ENCODE measurements around the gene ZDHHC7. TPM values are rescaled to one million over a fixed set of nuclear protein-coding genes. Genes with fewer than 3 reads are reported as not detected.
A peak's percentile ranks its signal among the peaks of the same experiment; 100 is the strongest.

The ZDHHC7 gene
- total and polyA plus RNA-seq, 9 donors: 23.9 to 54.5 (median 32.7) TPM

- Histone ChIP-seq H3K27me3 (no peaks in the 10 kb centered on the region), H3K36me3 (no peaks in the 10 kb centered on the region), H3K4me1 (ENCODE audit: insufficient read depth) (peaks cover 32% of the 10 kb centered on the region), H3K4me3 (no peak overlapping the region), H3K27ac (peak overlapping the region; percentile 67 to 71), H3K9me3 (no peaks in the 10 kb centered on the region)
- no peak for TF ChIP-seq CTCF (IDR thresholded peaks at IDR 0.05)
- TF ChIP-seq EP300 (IDR thresholded peaks at IDR 0.05): no peak
- no peak for TF ChIP-seq POLR2A (IDR thresholded peaks at IDR 0.05)
- peak in 1 of 5 donors; percentile 35 for DNase-seq
- intact Hi-C loops (cut with DNase I): no loop called here
- 43 to 53% (median 50%) methylated on average over 10 of the region's 10 CpGs for WGBS, 3 donors
Observed at GRCh38 chr16:85004587-85005205, 6.6 kb downstream of the ZDHHC7 start.

- no peak for DNase-seq
- Histone ChIP-seq H3K9me3 (no peaks in the 10 kb centered on the region), H3K27me3 (no peaks in the 10 kb centered on the region), H3K27ac (peak overlapping the region; percentile 67 to 71), H3K4me3 (no peak overlapping the region), H3K4me1 (ENCODE audit: insufficient read depth) (peaks cover 32% of the 10 kb centered on the region), H3K36me3 (no peaks in the 10 kb centered on the region)
- 52 to 66% (median 56%) methylated on average over 16 of the region's 16 CpGs for WGBS, 3 donors
- TF ChIP-seq CTCF (IDR thresholded peaks at IDR 0.05) (no peak), POLR2A (IDR thresholded peaks at IDR 0.05) (no peak), EP300 (IDR thresholded peaks at IDR 0.05) (no peak)
- intact Hi-C loops (cut with DNase I): no loop called here
Observed at GRCh38 chr16:85003725-85004586, 7.4 kb downstream of the ZDHHC7 start.

GRCh38 chr16:85003076-85003475 lies 8.3 kb downstream of the ZDHHC7 start:
- Histone ChIP-seq H3K4me1 (ENCODE audit: insufficient read depth) (peaks cover 32% of the 10 kb centered on the region), H3K36me3 (no peaks in the 10 kb centered on the region), H3K4me3 (no peak overlapping the region), H3K27ac (peak overlapping the region; percentile 51 to 71), H3K9me3 (no peaks in the 10 kb centered on the region), H3K27me3 (no peaks in the 10 kb centered on the region)
- WGBS, 3 donors: 84 to 91% (median 86%) methylated on average over 13 of the region's 13 CpGs
- DNase-seq: no peak
- TF ChIP-seq POLR2A (IDR thresholded peaks at IDR 0.05): no peak
- intact Hi-C loops (cut with DNase I): no loop called here

- Histone ChIP-seq H3K4me1 (ENCODE audit: insufficient read depth) (peaks cover 32% of the 10 kb centered on the region), H3K9me3 (no peaks in the 10 kb centered on the region), H3K4me3 (peak overlapping the region; percentile 5), H3K36me3 (no peaks in the 10 kb centered on the region), H3K27ac (peak overlapping the region; percentile 51 to 71), H3K27me3 (no peaks in the 10 kb centered on the region)
- 48 to 55% (median 54%) methylated on average over 12 of the region's 12 CpGs for WGBS, 3 donors
- intact Hi-C loops (cut with DNase I): no loop called here
- DNase-seq: no peak
- TF ChIP-seq EP300 (IDR thresholded peaks at IDR 0.05) (no peak), CTCF (IDR thresholded peaks at IDR 0.05) (no peak), POLR2A (IDR thresholded peaks at IDR 0.05) (no peak)
Observed at GRCh38 chr16:85002608-85003007, 8.7 kb downstream of the ZDHHC7 start.
